PC-9 (cell line): ENCODE data around the gene FAM184A. TPM values are rescaled to one million over a fixed set of nuclear protein-coding genes. Genes with fewer than 3 reads are reported as not detected.

Experiments
- BruUV-seq: library from RNA; stranded (reverse); fragments of 400-500 nt; replicated peaks from 2 replicates; lab custom pipeline; 2021; lab: Mats Ljungman, UMichigan
- CTCF ChIA-PET: fragments of 300-600 bp; sonication (Branson Sonifier 250); formaldehyde crosslinking; loops from one replicate; lab custom pipeline; 2022; ENCODE audit warnings: antibody characterized with exemption; lab: Charles Lee
- POLR2A ChIA-PET: fragments of 300-600 bp; sonication (Branson Sonifier 250); formaldehyde crosslinking; loops from one replicate; lab custom pipeline; 2022; ENCODE audit warnings: antibody characterized with exemption; ENCODE audit not compliant: unreplicated experiment; lab: Charles Lee
- DNase-seq, 2 experiments: peaks; one replicate each; pipeline versions ENCODE4 v3.0.0 to v3.0.0-alpha.2; 2015 to 2022; ENCODE audit warnings: mixed read lengths in 1 of 2
- H2AFZ ChIP-seq: fragments of 200-600 bp; sonication (generic); 2 replicates; pipeline ENCODE4 v1.8.1; 2017; ENCODE audit warnings: antibody characterized with exemption
- H3F3A ChIP-seq: fragments of 200-600 bp; sonication (generic); 2 replicates; pipeline ENCODE4 v1.8.1; 2017; ENCODE audit warnings: antibody characterized with exemption, mild to moderate bottlenecking, low read depth; ENCODE audit not compliant: insufficient read depth
- H3K27ac ChIP-seq: fragments of 200-600 bp; sonication (generic); 2 replicates; pipeline ENCODE4 v1.6.1; 2016; ENCODE audit warnings: mixed run types
- H3K27me3 ChIP-seq: fragments of 200-600 bp; sonication (generic); 2 replicates; pipeline ENCODE4 v1.6.1; 2016; ENCODE audit warnings: low read depth, mixed run types; ENCODE audit not compliant: insufficient read depth
- H3K36me3 ChIP-seq: fragments of 200-600 bp; sonication (generic); 2 replicates; pipeline ENCODE4 v1.6.1; 2016; ENCODE audit warnings: low read depth, mixed run types
- H3K4me1 ChIP-seq: fragments of 200-600 bp; sonication (generic); replicated peaks from 2 replicates; pipeline ENCODE4 v1.6.1; 2016; ENCODE audit warnings: mixed run types; ENCODE audit not compliant: insufficient read depth
- H3K4me2 ChIP-seq: fragments of 200-600 bp; sonication (generic); 2 replicates; pipeline ENCODE4 v1.6.1; 2017; ENCODE audit warnings: mixed run types
- H3K4me3 ChIP-seq: fragments of 200-600 bp; sonication (generic); 2 replicates; pipeline ENCODE4 v1.6.1; 2016; ENCODE audit warnings: mixed run types
- H3K79me2 ChIP-seq: fragments of 200-600 bp; sonication (generic); 2 replicates; pipeline ENCODE4 v1.6.1; 2017; ENCODE audit warnings: low read depth, mixed run types
- H3K9me2 ChIP-seq: fragments of 200-600 bp; sonication (generic); 2 replicates; pipeline ENCODE4 v1.8.1; 2017; ENCODE audit warnings: mild to moderate bottlenecking; ENCODE audit not compliant: insufficient read depth
- H3K9me3 ChIP-seq: fragments of 200-600 bp; sonication (generic); 2 replicates; pipeline ENCODE4 v1.8.1; 2016; ENCODE audit warnings: low read depth; ENCODE audit not compliant: insufficient read depth
- H4K20me1 ChIP-seq: fragments of 200-600 bp; sonication (generic); 2 replicates; pipeline ENCODE4 v1.8.1; 2017; ENCODE audit not compliant: insufficient read depth
- EZH2 ChIP-seq: fragments of 200-600 bp; sonication (generic); IDR thresholded peaks from 2 replicates; pipeline ENCODE4 v1.8.0; 2017; ENCODE audit warnings: antibody characterized with exemption, low read depth
- intact Hi-C: fragments of 100-400 bp; cut with micrococcal nuclease; formaldehyde crosslinking; loops from one replicate; pipeline ENCODE4 v1.10.0; 2022; ENCODE audit not compliant: unreplicated experiment
- total RNA-seq: library from RNA; stranded (reverse); gene quantifications from 2 replicates; pipeline ENCODE4 v1.2.3, GENCODE V29; 2021
- TF ChIP-seq, protein P1 (sequence below): fragments of 200-600 bp; sonication (generic); conservative IDR thresholded peaks from 2 replicates; pipeline ENCODE4 v1.6.1; 2017; ENCODE audit warnings: mixed run types, antibody characterized with exemption, mild to moderate bottlenecking, moderate library complexity

FAM184A gene
- total RNA-seq, 1 experiment from 2014 or later, result 0.85 TPM

DNA sequence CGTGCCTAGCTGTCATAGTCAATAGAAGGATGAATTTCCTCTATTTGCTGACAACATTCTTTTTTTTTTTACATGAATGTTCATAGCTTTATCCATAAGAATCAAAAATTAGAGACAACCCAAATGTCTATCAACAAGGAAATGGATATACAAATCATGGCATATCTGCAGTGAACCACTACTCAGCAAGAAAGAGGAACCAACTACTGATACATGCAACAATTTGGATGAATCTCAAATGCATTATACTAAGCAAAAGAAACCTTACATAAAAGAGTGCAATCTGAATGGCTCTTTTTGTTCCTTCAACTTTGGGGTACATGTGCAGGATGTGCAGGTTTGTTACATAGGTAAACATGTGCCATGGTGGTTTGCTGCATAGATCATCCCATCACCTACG lies 125.8 kb downstream of the FAM184A start:
- no peaks in the 10 kb centered on the region for H3K4me1 ChIP-seq
- no peak for DNase-seq
- no peaks in the 10 kb centered on the region for H3K79me2 ChIP-seq
- no TSS peak for BruUV-seq
- no peaks in the 10 kb centered on the region for H4K20me1 ChIP-seq
- 0 out of 2 replicates have a peak, but pooled peaks cover 9% of the 10 kb centered on the region for H3K9me3 ChIP-seq
- H3K36me3 ChIP-seq, result no peaks in the 10 kb centered on the region
- ChIA-PET POLR2A (no interaction called here), CTCF (no interaction called here)
- no peak overlapping the region for H3K4me2 ChIP-seq
- no peak overlapping the region for H3K27ac ChIP-seq
- H3K27me3 ChIP-seq, result no peaks in the 10 kb centered on the region
- no peak overlapping the region for H2AFZ ChIP-seq
- no peaks in the 10 kb centered on the region for H3F3A ChIP-seq
- H3K9me2 ChIP-seq, result no peaks in the 10 kb centered on the region
- TF ChIP-seq, protein P1, sequence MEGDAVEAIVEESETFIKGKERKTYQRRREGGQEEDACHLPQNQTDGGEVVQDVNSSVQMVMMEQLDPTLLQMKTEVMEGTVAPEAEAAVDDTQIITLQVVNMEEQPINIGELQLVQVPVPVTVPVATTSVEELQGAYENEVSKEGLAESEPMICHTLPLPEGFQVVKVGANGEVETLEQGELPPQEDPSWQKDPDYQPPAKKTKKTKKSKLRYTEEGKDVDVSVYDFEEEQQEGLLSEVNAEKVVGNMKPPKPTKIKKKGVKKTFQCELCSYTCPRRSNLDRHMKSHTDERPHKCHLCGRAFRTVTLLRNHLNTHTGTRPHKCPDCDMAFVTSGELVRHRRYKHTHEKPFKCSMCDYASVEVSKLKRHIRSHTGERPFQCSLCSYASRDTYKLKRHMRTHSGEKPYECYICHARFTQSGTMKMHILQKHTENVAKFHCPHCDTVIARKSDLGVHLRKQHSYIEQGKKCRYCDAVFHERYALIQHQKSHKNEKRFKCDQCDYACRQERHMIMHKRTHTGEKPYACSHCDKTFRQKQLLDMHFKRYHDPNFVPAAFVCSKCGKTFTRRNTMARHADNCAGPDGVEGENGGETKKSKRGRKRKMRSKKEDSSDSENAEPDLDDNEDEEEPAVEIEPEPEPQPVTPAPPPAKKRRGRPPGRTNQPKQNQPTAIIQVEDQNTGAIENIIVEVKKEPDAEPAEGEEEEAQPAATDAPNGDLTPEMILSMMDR, result no peak
- TF ChIP-seq EZH2, result no peak
- no peak overlapping the region for H3K4me3 ChIP-seq
- intact Hi-C loops, result no loop called here

DNA sequence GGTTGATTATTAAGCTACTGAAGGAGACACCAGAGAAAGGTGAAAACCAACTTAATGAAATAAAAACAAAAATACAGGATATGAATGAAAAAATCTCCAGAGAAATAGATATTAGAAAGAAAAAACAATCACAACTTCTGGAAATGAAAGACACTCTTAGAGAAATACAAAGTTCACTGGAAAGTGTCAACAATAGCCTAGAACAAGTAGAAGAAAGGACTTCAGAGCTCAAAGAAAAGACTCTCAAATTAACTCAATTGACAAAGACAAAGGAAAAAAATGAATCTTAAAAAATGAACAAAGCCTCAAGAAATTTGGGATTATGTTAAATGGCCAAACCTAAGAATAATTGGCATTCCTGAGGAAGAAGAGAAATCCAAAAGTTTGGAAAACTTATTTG lies 133.2 kb downstream of the FAM184A start:
- Histone ChIP-seq H3K4me2 (no peak overlapping the region), H3K4me1 (no peaks in the 10 kb centered on the region), H3K27me3 (no peaks in the 10 kb centered on the region), H3K4me3 (no peak overlapping the region), H3K9me3 (peaks cover 44% of the 10 kb centered on the region), H2AFZ (no peak overlapping the region), H3F3A (no peaks in the 10 kb centered on the region), H3K36me3 (no peaks in the 10 kb centered on the region), H4K20me1 (no peaks in the 10 kb centered on the region), H3K9me2 (no peaks in the 10 kb centered on the region), H3K27ac (no peak overlapping the region), H3K79me2 (no peaks in the 10 kb centered on the region)
- BruUV-seq, result no TSS peak
- no peak for TF ChIP-seq EZH2
- TF ChIP-seq, protein P1, result no peak
- POLR2A ChIA-PET, result interaction anchor here (0.7 kb wide), 1 partner anchor 348 kb away, joined by 3 read pairs; no protein-coding TSS in a partner anchor
- CTCF ChIA-PET, result no interaction called here
- no peak for DNase-seq
- intact Hi-C loops, result no loop called here

DNA sequence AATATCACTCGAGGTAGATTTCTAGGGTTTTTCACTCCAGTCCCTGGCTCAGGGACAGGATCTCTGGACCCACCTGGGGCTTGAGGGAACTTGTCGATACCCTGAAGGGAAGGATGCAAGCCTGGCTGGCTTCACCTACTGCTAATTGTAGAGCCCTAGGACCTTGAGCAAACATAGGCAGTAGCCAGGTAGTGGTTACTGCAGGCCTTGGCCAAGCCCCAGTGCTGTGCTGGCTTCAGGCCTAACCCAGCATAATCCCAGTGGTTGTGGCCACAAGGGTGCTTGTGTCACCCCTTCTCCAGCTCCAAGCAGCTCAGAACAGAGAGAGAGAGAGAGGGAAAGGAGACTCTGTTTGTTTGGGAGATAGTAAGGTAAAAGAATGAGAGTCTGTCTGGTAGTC lies 137.7 kb downstream of the FAM184A start:
- no TSS peak for BruUV-seq
- H4K20me1 ChIP-seq, result no peaks in the 10 kb centered on the region
- DNase-seq, result no peak
- peaks cover 13% of the 10 kb centered on the region for H3K79me2 ChIP-seq
- H3K9me3 ChIP-seq, result peaks cover 23% of the 10 kb centered on the region
- no peak overlapping the region for H3K4me2 ChIP-seq
- CTCF ChIA-PET, result no interaction called here
- no peaks in the 10 kb centered on the region for H3K9me2 ChIP-seq
- no peak overlapping the region for H3K4me3 ChIP-seq
- no peak overlapping the region for H3K27ac ChIP-seq
- H3F3A ChIP-seq, result no peaks in the 10 kb centered on the region
- no peaks in the 10 kb centered on the region for H3K27me3 ChIP-seq
- POLR2A ChIA-PET, result no interaction called here
- no peaks in the 10 kb centered on the region for H3K36me3 ChIP-seq
- H3K4me1 ChIP-seq, result peaks cover 6% of the 10 kb centered on the region
- intact Hi-C loops, result no loop called here
- TF ChIP-seq, protein P1, result no peak
- TF ChIP-seq EZH2, result no peak
- H2AFZ ChIP-seq, result no peak overlapping the region
